Femur (tissue), 1 donor: ENCODE measurements around the gene CNPY4.

Experiments used
- DNase-seq: peaks from one replicate; pipeline ENCODE4 v3.0.0-alpha.2; 2017

CNPY4 gene

DNA sequence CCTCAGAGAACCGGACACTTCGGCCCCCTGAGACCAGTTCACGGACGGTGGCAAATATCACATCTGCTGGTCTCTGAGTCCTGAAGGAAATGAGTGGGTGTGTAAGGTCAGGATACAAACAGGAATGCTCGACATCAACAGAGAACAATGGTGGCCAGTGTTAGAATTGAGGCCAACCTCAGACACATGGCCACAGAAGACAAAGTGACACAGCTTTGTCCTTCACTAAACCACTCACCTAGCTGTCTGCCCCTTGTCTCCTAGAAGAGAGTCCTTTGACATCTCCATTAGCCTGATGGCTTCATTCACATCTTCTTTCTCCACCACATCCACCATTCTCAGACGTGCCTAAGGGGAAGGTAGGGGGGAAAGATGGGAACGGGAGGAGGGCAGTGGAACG is 26.4 kb upstream of the CNPY4 start:
- DNase-seq, result no peak

DNA sequence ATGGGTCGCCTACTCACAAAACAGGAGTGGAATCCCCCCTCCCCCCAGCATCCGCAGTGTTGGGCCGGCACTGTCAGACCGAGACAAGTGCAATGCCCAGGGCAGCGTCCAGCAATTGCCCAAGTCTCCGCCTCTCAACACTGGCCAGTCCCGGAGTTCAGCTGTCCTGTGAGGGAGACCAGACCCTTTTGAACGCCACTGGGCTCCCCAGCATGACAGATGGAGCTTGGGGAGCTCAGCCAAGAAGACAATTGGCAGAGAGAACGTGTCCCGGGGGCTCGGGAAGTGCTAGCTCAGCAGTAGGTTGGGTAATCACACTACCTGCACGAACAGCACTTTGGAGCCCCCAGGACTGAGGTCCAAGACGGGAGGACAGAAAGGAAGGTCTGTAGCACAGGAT is 25.9 kb upstream of the CNPY4 start:
- no peak for DNase-seq

DNA sequence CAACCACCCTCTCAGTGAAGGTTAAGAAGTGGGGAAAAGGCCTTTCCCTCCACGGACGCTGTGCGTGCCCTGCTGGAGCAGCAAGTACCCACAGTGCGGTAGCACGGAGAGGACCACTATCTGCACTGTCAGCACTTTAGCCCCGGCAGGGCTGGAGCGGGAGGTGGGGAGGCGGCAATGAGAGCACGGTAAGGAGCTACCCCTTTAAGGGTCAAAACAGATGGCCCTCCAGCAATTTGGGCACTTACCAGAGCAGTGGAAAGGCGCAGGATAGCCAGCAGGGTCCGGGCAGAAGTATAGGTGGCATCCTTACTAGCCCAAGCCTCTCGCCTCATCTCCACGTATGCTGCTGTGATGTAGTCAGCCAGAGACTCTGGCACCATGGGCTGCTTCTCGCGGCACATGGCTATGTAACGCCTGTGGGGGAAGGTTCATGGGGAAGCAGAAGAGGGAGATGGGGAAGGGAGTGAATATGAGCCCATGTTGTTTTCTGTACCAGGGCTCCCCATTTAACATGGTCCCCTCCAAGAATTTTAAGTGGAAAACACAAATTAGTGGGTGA is 25.4 kb upstream of the CNPY4 start:
- no peak for DNase-seq

DNA sequence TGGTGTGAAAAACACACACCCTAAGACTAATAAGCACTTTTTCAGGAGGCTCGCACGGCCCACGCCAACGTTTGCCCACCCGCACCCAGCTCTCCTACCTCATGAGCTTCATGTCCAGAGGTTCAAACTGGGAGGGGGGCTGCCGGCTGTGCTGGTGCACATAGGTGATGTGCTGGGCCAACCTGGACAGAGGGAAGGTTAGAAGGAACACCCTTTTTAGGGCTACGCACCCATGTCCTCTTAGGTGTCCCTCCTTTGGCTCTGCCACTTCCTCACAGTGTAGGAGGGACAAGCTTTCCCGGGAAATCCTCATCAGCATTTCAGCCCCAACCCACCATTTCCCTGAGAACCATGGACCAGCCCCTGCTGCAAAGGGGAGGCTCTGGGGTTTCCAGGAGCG is 24.1 kb upstream of the CNPY4 start:
- DNase-seq, result no peak

DNA sequence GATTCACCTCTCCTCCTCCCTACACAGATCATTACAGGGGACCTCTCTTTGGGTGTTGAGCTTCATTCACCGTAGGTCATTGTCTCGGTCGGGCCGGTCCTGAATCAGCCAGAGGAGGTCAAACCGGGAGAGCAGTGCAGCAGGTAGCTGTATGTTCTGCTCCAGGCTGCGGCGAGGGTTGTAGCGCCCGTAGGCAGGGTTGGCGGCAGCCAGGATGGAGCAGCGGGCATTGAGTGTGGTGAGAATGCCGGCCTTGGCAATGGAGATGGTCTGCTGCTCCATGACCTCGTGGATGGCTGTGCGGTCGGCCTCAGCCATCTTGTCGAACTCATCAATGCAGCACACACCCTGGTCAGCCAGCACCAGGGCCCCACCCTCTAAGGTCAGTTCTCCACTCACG is 23.7 kb upstream of the CNPY4 start:
- DNase-seq, result no peak

DNA sequence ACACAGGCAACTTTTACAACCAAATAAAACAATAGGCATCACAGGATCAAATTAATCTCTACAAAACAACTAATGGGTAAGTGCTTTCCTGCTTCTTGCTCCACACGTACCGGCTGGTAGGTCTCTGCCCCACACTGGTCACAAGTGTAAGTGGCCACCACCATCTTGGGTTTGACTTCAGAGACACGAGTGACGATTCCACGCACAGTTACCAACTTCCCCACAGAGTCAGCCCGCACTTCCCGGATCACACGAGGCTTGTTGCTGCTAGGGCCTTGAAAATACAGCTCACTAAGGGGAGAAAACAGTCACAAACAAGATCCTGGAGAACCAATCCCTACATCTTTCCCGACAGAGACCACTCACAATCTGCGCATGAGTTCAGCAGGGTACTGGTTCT is 20.5 kb upstream of the CNPY4 start:
- DNase-seq, result no peak

DNA sequence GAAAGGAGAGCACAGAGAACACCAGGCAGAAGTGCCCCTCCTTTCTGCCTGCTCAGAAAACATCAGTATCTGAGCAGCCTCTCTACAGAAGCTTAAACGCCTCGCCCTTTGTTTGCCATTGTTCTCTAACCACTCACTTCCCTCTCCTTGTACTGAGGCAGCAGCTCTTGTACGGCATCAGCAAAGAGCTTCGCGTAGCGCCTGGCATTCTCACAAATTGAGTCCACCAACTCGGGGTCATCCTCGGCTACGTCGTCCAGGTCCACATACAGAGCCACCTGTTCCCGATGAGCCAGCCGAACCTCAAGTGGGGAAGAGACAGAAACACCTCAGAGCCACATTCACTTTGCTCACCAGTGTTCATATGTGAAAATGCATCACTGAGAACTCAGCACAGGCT is 20.0 kb upstream of the CNPY4 start:
- DNase-seq, result no peak

DNA sequence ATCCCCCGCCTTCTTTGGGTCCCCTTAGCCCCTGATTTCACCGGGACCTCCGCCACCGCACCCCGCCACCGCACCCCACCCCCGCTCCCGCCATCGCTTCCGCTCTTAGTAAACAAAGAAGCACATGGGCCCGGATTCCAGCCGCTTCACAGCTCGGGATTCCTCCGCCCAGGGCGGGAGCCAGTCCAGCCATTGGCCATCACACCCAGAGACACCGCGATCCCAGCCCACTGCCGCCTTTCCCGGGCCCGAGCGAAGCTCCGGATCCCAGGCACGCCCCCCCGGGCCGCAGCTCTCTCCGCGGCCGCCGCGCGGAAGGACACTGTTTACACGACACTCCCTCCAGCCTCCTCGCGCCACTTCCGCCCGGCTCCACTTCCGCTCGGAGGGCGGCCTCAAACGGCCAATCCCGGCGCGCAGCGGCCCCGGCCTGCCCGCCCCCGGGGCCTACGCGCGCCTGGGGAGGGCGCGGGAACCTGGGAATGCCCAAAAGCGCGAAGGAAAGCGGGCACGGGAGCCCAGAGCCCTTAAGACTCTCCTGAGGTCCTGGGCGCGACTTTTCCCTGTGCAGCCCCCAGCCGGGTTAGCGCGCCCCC is 18.9 kb upstream of the CNPY4 start:
- peak; percentile 96 for DNase-seq

DNA sequence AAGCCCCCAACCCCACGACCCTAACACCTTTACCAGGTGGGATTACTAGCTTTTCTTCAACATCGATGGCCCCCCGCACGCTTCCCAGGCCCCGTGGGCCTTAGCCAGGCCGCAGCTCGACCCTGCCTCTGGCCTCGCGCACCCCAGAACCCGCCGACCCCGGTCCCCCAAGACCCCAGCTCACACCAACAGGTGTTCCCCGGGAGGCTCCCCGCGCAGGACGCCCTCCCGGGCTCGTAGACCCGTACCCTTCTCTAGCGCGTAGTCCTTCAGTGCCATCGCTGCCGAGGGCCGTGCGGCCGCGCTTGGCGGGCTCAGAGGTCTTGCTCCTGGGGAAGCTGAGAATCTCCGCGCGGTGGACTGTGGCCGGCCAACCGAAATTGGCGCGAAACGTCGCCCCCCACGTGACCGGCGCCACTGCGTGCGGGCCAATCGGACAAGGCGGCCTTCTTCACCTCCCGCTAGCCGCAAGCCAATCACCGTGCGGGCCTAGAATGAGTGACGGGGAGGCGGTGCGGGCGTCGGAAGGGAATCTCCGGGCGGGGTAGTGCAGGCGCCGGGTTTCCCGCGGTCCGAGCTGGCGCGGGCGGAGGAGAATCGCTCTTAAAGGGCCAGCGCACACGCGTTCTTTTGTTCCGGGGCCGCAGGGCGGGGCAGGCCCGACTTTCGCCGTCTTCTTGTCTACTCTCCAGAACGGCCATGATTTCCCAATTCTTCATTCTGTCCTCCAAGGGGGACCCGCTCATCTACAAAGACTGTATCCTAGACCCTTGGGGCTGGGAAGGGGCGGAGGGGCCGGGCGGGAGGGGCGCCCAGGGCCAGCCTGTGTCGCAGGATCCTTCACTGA is 18.2 kb upstream of the CNPY4 start, which contains the start of the genes AP4M1 and MCM7:
Gene AP4M1 (plus strand): TSS at position 628 of the 847 bp plus-strand sequence. CDS start 72 bp downstream, at position 700.
Gene MCM7 (minus strand): TSS at position 382 of the 847 bp plus-strand sequence. CDS start 103 bp downstream, at position 279.
- DNase-seq, result peak; percentile 99

DNA sequence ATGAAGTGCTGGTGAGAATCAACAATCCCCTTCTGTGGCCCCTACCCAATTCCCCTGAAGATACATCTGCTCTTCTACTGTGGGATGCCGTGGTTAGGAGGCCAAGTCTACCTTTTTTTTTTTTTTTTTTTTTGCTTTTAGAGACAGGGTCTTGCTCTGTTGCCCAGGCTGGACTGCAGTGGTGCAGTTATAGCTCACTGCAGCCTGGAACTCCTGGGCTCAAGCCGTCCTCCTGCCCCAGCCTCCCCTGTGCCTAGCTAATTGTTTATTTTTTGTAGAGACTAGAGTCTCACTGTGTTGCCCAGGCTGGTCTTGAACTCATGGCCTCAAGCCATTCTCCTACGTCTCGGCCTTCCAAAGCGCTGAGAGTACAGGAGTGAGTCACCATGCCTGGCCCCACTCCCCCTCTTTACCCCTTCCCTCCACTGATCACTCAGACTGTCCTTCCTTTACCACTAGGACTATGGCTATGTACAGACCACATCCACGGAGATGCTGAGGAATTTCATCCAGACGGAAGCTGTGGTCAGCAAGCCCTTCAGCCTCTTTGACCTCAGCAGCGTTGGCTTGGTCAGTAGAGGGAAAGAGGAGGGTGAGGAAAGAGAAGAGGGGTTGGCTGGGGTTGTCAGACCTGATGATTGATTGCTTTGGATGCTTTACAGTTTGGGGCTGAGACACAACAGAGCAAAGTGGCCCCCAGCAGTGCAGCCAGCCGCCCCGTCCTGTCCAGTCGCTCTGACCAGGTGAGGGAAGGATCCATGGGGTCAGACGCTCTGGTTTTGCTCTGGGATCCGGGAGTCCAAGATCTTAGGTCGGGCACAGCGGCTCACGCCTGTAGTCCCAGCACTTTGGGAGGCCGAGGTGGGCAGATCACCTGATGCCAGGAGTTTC is 16.2 kb upstream of the CNPY4 start:
- no peak for DNase-seq

DNA sequence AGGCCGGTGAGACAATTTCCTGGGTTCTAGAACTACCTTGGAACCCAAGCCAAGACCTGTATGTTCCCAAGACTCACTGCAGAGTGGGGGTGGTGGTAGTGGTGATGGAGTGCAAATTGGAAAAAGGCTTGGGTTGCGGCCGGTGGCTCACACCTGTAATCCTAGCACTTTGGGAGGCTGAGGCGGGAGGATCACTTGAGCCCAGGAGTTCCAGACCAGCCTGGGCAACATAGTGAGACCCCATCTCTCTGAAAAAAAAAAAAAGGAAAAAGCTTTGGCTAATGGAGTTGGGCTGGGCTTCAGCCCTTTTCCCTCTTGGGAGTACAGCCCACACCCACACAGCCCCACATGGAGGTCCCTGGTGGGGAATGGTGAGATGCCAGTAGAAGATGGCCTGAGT is 13.9 kb upstream of the CNPY4 start:
- no peak for DNase-seq

DNA sequence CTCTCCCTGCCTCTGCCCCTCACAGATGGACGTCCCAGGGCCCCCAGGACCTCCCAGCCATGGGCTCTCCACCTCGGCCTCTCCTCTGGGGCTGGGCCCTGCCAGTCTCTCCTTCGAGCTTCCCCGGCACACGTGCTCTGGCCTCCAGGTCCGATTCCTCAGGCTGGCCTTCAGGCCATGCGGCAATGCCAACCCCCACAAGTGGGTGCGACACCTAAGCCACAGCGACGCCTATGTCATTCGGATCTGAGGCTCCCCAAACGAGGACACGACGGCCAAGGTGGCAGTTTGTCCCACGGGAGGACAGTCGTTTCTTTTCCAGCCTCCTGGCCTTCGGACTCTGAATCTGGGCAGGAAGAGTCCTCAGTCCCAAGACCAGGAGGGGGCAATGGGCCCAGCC is 12.8 kb upstream of the CNPY4 start:
- DNase-seq, result no peak

DNA sequence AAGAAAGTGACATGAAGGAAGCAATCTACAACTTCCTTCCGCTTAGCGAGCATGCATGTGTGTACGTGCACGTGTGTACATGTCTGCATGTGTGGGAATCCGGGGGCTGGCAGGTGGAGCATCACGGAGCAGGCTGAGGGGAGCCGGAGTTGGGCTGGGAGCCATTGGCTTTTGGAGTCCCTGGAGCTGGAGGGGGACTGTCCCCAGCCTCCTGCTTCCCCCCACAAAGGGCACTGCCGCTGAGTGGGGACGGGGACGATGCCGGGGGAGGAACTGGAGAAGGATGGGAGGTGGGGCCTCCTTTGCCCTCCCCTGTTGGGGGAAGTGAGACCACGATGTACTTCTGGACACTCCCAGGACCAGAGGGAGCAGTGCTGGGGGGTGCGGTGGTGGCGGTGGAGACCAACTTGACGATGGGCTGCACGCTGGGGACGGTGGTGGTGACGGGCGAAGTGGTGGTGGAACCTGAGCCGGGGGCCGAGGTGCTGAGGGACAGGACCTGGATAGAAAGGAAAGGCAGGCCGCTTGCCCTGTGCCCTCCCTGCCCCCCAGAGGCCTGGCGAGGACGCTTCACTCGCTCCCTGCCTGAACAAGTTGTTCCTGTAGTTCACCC is 12.2 kb upstream of the CNPY4 start:
- no peak for DNase-seq

DNA sequence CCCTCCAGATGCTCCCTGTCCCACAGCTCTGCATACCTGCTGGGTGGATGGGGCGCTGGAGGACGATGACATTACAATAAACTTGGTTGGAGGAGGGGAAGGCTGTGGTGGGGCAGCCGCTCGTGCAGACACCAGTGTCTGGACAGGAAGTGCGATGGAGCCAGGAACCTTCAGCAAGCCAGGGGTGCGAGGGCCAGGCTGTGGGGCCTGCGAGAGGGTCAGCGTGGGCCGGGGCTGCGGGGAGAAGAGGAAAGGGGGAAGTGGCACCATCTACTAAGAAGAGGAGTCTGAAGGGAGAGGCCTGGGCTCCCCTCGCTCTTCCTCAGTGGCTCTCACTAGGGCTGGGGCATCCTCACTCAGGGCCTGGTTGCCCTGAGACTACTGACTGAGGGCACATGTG is 11.5 kb upstream of the CNPY4 start:
- no peak for DNase-seq

DNA sequence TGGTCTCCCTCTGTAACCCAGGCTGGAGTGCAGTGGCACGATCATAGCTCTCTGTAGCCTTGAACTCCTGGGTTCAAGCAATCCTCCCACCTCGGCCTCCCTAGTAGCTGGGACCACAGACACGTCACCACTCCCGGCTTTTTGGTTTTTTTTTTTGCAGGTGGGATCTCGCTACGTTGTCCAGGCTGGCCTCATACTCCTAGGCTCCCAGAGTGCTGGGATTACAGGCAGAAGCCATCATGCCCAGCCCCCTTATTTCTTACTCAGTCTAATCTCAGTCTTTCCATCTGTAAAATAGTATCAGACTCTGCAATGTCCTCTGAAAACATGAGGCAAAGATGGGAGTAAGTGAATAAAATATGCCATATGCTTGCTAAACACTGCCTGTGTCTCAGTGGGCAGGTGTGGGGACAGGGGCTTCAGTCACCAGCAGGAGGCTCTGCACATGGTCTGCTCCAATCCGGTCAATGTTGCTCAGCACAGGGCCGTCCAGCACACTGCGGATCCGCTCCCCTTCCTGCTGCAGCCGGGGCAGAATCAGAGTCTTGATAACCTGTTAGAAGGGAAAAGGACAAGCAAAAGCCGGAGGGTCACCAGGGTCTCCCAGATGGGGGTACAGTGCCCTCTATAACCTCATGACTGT is 9.8 kb upstream of the CNPY4 start:
- no peak for DNase-seq

DNA sequence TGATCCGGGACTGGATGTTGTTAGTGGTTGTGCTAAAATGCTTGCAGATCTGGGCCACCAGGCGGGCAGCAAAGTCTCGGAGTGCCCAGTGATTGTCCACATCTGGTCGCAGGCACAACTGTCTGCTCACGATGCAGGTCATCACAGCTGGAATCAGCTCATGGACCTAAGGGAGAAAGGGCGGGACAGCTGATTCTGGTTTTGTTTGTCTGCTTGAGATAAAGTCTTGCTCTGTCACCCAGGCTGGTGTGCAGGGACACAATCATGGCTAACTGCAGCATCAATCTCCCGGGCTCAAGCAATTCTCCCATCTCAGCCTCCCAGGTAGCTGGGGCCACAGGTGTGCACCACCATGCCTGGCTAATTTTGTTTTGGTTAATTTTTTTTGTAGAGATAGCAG is 8.3 kb upstream of the CNPY4 start:
- DNase-seq, result no peak

DNA sequence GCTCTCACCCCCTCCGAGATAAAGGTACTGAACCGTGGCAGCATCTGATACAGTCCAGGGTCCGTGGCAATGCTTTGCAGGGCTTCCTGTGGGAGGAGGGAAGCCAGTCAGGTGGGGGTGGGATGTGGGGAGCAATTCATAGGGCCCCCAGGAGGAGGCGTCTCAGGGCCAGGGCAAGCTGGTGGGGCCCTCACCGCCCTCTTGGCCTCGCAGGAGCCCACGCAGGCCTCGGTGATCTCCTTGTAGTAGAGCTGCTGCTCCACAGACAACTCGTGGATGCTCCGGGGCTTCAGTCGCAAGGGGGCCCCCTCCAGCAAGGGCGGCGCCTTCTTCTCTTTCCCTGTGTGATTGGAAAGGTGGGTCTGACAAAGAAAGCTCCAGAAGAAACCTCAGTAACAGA is 7.5 kb upstream of the CNPY4 start:
- no peak for DNase-seq

DNA sequence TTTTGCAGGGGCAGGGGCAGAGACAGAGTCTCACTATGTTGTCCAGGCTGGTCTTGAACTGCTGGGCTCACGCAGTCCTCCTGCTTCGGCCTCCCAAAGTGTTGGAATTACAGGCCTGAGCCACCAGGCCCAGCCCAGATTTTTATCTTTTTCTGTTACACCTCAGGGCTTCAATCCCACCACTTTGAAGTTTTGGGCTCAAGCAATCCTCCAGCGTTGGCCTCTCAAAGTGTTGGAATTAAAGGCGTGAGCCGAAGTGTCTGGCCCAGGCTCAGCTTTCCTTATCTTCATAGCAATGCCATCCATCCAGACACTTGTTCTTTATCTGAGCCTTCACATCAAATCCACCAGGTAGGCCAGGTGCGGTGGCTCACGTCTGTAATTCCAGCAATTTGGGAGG is 4.4 kb upstream of the CNPY4 start:
- no peak for DNase-seq

DNA sequence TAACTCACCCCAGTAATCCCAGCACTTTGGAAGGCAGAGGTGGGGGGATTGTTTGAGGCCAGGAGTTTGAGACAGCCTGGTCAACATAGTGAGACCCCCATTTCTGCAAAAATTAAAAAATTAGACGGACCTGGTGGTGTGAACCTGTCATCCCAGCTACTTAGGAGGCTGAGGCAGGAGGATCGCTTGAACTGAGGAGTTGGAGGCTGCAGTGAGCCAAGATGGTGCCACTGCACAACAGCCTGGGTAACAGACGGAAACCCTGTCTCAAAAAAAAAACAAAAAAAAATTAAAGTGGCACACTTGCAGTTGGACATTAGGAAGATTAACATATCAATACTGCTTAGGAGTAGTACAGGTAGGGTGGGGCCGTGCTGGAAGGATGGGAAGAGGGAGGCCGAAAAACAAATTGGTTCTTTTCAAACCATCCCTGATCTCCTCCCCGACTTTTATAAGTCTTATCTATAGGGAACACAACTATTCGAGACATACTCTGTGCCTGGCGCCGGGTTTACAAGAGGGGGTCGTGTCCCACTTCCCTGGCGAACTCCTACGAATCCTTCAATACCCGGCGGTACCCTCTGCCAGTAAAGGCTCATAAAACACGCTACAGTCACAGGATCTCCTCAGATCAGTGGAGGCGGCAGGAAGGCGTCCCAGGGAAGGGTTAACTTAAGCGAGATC is 904 bp upstream of the CNPY4 start:
- DNase-seq, result no peak

DNA sequence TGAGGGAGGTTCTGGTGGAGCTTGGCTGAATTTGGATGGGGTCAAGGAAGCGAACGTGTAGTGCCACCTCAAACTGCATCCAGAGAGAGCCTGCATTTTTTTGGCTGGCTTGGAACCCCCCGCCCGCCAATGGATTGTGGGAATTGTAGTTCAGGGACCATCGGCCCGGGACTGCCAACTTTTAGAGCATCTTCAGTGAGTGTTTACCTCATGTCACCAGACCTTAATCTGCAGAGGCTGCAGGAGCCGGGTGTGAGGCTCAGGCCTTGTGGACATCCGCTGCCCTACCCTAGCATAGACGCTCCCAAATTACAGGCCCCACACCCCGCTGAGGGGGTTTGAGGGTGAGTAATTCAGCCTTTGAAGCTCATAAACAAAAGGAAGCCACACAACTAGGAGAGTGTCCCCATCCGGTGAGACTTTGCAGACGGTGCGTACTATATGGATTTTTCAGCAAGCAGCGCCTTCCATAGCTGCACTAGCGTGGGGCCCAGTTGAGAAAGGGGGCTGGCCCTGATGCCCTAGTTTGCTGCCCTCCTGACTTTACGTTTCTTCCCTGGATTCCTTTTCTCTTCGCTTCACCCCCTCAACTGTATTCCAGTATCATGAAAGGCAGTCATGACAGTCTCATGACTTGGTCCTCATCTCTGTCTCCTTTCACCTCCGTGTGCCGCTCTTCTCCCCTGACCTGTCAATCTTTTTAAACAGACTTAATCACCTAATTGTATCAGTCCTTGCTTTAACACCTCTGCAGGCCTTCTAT is 717 bp downstream of the CNPY4 start:
- DNase-seq, result peak; percentile 86

DNA sequence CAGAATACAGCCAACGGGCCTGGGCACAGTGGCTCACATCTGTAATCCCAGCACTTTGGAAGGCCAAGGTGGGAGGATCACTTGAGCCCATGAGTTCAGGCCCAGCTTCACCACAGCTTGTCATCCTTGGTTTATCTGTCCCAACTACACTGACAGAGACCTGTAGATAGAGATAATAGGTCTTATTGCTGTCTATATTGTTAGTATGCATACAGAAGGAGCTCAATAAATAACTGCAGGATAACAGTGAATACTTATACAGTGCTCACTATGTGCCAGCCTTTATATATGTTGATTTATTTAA is 1.3 kb downstream of the CNPY4 start:
- DNase-seq, result no peak
